Gastrocnemius medialis (tissue), 4 donors: ENCODE data around the gene EPHA2.

ENCODE experiments used
- POLR2A ChIP-seq, 2 donors: fragments of 450-650 bp; IDR thresholded peaks; one replicate each; pipeline ENCODE4 v1.6.1; 2017; ENCODE audit warnings: antibody characterized with exemption in 2 of 2, mild to moderate bottlenecking in 2 of 2, moderate library complexity in 2 of 2
- TF ChIP-seq, protein P1 (sequence below), 5 experiments: fragments of 450-650 bp in 3 of 5; fragments of 200-600 bp in 2 of 5; sonication (generic) in 2 of 5; IDR thresholded peaks in 4 of 5; conservative IDR thresholded peaks in 1 of 5; 1 replicate in 4 of 5; 2 replicates in 1 of 5; pipeline ENCODE4 v1.5.1; 2016 to 2019; ENCODE audit warnings: antibody characterized with exemption in 5 of 5, mild to moderate bottlenecking in 3 of 5, moderate library complexity in 3 of 5

GRCh38 chr1:16199157-16199501 lies 43.3 kb upstream of the EPHA2 start:
- no peak for TF ChIP-seq POLR2A (IDR thresholded peaks at IDR 0.05)
- TF ChIP-seq, protein P1, sequence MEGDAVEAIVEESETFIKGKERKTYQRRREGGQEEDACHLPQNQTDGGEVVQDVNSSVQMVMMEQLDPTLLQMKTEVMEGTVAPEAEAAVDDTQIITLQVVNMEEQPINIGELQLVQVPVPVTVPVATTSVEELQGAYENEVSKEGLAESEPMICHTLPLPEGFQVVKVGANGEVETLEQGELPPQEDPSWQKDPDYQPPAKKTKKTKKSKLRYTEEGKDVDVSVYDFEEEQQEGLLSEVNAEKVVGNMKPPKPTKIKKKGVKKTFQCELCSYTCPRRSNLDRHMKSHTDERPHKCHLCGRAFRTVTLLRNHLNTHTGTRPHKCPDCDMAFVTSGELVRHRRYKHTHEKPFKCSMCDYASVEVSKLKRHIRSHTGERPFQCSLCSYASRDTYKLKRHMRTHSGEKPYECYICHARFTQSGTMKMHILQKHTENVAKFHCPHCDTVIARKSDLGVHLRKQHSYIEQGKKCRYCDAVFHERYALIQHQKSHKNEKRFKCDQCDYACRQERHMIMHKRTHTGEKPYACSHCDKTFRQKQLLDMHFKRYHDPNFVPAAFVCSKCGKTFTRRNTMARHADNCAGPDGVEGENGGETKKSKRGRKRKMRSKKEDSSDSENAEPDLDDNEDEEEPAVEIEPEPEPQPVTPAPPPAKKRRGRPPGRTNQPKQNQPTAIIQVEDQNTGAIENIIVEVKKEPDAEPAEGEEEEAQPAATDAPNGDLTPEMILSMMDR (IDR thresholded peaks at IDR 0.05 in 4 of 5, conservative IDR thresholded peaks at IDR 0.05 in 1 of 5): no peak
